OCI-LY7 (cell line): Measurements from ENCODE around the gene ZIC4. TPM values are rescaled to one million over a fixed set of nuclear protein-coding genes. Genes with fewer than 3 reads are reported as not detected.

ENCODE experiments used
- BruUV-seq: library from RNA; stranded (reverse); fragments of 400-500 nt; replicated peaks from 2 replicates; lab custom pipeline; 2021; lab: Mats Ljungman, UMichigan
- CTCF ChIA-PET: fragments of 300-600 bp; sonication (Branson Sonifier 250); formaldehyde crosslinking; loops from one replicate; lab custom pipeline; 2022; ENCODE audit warnings: antibody characterized with exemption; ENCODE audit not compliant: unreplicated experiment; lab: Charles Lee
- POLR2A ChIA-PET: fragments of 300-600 bp; sonication (Branson Sonifier 250); formaldehyde crosslinking; loops from one replicate; lab custom pipeline; 2022; ENCODE audit warnings: antibody characterized with exemption; lab: Charles Lee
- DNase-seq: peaks from one replicate; pipeline ENCODE4 v3.0.0-alpha.2; 2015; ENCODE audit warnings: low spot score
- H2AFZ ChIP-seq: fragments of 200-600 bp; sonication (generic), shearing (Covaris generic); 2 replicates; pipeline ENCODE4 v1.6.1; 2014; ENCODE audit warnings: mild to moderate bottlenecking, antibody characterized with exemption, low read length, moderate library complexity
- H3K27ac ChIP-seq: fragments of 200-600 bp; sonication (generic); 2 replicates; pipeline ENCODE4 v1.5.1; 2014; ENCODE audit warnings: mixed run types, low read depth, mild to moderate bottlenecking, moderate library complexity, low read length, inconsistent platforms; ENCODE audit not compliant: poor library complexity, severe bottlenecking
- H3K36me3 ChIP-seq: fragments of 200-600 bp; sonication (generic); 2 replicates; pipeline ENCODE4 v1.6.1; 2014; ENCODE audit warnings: mild to moderate bottlenecking, antibody characterized with exemption, low read length, moderate library complexity, mixed read lengths; ENCODE audit not compliant: insufficient read depth
- H3K4me1 ChIP-seq: fragments of 200-600 bp; sonication (generic); 2 replicates; pipeline ENCODE4 v1.5.1; 2014; ENCODE audit warnings: mild to moderate bottlenecking, low read length; ENCODE audit not compliant: insufficient read depth, poor library complexity, severe bottlenecking
- H3K4me2 ChIP-seq: fragments of 200-600 bp; sonication (generic); 2 replicates; pipeline ENCODE4 v1.6.1; 2014; ENCODE audit warnings: mild to moderate bottlenecking, low read length
- H3K4me3 ChIP-seq: fragments of 200-600 bp; sonication (generic); 2 replicates; pipeline ENCODE4 v1.5.1; 2014; ENCODE audit warnings: mild to moderate bottlenecking, low read depth, low read length; ENCODE audit not compliant: poor library complexity, severe bottlenecking
- H3K79me2 ChIP-seq: fragments of 200-600 bp; sonication (generic); 2 replicates; pipeline ENCODE4 v1.6.1; 2016; ENCODE audit warnings: low read depth, mild to moderate bottlenecking, low read length, moderate library complexity, mixed read lengths; ENCODE audit not compliant: insufficient read depth
- H3K9me2 ChIP-seq: fragments of 200-600 bp; sonication (generic); 2 replicates; pipeline ENCODE4 v1.6.1; 2016; ENCODE audit warnings: mild to moderate bottlenecking, low read length, mixed read lengths; ENCODE audit not compliant: insufficient read depth
- H3K9me3 ChIP-seq: fragments of 200-600 bp; sonication (generic); 2 replicates; pipeline ENCODE4 v1.6.1; 2014; ENCODE audit warnings: mild to moderate bottlenecking, mixed run types, low read length, mixed read lengths
- H4K20me1 ChIP-seq: fragments of 200-600 bp; sonication (generic); 2 replicates; pipeline ENCODE4 v1.6.1; 2014; ENCODE audit warnings: mild to moderate bottlenecking, antibody characterized with exemption, low read length, moderate library complexity, mixed read lengths; ENCODE audit not compliant: insufficient read depth
- EZH2phosphoT487 ChIP-seq: fragments of 200-600 bp; sonication (generic); IDR thresholded peaks from 2 replicates; pipeline ENCODE4 v1.6.1; 2018; ENCODE audit warnings: low read depth, borderline replicate concordance, mild to moderate bottlenecking, mixed run types, antibody characterized with exemption, low read length, moderate library complexity, mixed read lengths
- intact Hi-C: fragments of 100-400 bp; cut with micrococcal nuclease; formaldehyde crosslinking; loops from one replicate; pipeline ENCODE4 v1.10.0; 2022; ENCODE audit not compliant: unreplicated experiment
- total RNA-seq, 2 experiments: library from RNA; depleted of rRNA in 1 of 2; stranded (reverse); fragments of >200 nt in 1 of 2; shearing (Covaris generic) in 1 of 2; gene quantifications; 2 replicates each; pipeline ENCODE4 v1.2.3, GENCODE V29; 2014 to 2022
- TF ChIP-seq, protein P1 (sequence below): fragments of 200-600 bp; sonication (generic); conservative IDR thresholded peaks from 2 replicates; pipeline ENCODE4 v1.5.1; 2014; ENCODE audit warnings: mild to moderate bottlenecking, antibody characterized with exemption, low read length, moderate library complexity, mixed read lengths

The ZIC4 gene
- total RNA-seq, 2 experiments from 2014 or later: not detected

DNA sequence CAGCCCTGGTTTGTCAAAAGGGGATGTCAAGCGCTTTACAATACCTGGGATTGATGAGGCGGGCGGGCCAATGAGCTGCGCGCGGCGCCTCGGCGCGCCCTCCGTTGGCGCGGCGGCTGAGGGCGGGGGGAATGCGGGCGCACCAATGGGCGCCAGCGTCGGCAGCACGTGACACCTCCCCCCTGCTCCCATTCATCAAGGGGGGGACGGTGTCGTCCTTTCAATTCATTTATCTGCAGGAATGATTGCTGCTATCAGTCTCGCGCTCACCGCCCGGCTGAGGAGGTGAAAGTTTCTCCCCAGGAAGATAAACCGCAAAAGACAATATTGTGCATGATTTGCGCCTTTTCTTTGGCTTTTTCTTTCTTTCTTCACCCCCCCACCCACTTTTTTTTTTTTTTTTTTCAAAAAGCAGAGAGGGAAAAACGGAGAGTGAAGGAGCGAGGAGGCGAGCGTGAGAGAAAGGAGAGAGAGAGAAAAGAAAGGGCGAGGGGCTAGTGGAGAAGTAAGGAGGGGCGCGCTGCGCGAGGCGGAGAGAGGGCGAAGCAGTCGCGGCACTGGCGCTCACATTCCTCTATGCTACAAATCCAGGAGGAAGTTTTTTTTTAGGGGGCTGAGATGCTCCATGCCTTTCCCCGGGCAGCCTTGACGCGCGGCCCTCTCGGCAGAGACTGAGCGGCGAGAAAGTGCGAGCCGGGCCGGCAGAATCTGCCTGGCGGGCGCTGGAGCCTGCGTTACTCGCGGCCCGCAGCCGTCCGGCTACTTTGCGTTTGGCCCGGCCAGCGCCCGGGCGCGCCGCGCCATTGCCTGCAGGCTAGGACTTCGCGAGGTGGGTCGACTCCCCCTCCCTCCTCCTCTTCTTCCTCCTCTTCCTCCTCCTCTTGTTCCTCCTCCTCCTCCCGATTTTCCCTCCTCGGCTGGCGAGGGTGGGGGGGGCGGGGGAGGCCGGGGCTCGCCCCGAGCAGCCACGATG, 3.1 kb upstream of the ZIC4 start, which contains the start of gene ZIC1:
ZIC1 (plus strand) TSS at position 223 of the 973 bp plus-strand sequence; CDS start at position 971, 748 bp downstream.
- Histone ChIP-seq H3K4me3 (no peak within 1 kb of the TSS), H3K9me2 (no peaks in the 10 kb centered on the region), H3K79me2 (no peaks in the 10 kb centered on the region), H3K36me3 (no peaks in the 10 kb centered on the region), H3K9me3 (no peaks in the 10 kb centered on the region), H3K27ac (no peak within 1 kb of the TSS), H4K20me1 (no peaks in the 10 kb centered on the region), H2AFZ (no peak within 1 kb of the TSS), H3K4me1 (no peaks in the 10 kb centered on the region), H3K4me2 (no peak within 1 kb of the TSS)
- TF ChIP-seq EZH2phosphoT487: no peak
- TF ChIP-seq, protein P1, sequence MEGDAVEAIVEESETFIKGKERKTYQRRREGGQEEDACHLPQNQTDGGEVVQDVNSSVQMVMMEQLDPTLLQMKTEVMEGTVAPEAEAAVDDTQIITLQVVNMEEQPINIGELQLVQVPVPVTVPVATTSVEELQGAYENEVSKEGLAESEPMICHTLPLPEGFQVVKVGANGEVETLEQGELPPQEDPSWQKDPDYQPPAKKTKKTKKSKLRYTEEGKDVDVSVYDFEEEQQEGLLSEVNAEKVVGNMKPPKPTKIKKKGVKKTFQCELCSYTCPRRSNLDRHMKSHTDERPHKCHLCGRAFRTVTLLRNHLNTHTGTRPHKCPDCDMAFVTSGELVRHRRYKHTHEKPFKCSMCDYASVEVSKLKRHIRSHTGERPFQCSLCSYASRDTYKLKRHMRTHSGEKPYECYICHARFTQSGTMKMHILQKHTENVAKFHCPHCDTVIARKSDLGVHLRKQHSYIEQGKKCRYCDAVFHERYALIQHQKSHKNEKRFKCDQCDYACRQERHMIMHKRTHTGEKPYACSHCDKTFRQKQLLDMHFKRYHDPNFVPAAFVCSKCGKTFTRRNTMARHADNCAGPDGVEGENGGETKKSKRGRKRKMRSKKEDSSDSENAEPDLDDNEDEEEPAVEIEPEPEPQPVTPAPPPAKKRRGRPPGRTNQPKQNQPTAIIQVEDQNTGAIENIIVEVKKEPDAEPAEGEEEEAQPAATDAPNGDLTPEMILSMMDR: no peak
- intact Hi-C loops: no loop called here
- CTCF ChIA-PET: no interaction called here
- DNase-seq: no peak
- BruUV-seq: no TSS peak
- POLR2A ChIA-PET: no interaction called here

DNA sequence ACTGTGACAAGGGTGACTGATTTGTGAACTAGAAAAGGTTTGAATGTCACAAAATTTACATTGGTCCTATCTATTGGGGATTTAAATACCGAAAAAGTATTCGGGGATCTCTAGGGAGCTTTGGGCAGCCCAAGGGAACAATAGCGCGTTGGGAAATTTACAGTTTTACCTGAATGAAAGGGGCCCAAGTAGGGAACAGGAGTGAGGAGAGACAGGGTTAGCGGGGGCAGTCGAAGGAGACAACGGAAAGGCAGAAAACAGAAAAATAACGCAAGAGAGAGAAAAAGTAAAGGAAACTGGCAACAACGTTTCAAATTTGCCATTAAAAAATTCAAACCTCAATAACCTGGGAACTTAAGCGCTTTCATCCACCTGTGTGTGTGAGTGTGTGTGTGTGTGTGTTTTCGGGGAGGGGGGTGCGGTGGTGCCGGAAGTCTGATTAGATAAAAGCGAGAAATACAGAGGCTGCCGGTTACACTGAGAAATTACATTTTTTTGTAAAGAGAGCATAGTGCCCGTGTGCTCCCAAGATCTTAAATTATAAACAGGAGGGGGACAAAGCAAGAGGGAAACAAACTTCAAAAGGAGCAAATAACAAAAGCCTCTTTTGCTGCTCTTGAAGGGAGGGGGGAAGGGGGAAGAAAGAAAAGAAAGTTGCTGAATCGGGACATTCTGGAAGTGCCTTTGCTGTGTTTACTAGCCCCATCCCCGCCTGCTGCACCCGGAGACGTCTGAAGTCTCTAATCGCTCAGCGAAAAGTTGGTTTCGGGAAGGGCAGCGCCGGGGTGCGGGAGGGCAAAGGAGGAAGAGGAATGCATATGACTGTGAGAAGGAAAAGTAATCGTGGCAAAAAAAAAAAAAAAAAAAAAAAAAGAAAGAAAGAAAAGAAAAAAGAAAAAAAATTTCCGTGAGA, 2.1 kb upstream of the ZIC4 start:
- TF ChIP-seq, protein P1: no peak
- no peak for TF ChIP-seq EZH2phosphoT487
- BruUV-seq: no TSS peak
- Histone ChIP-seq H3K27ac (no peak overlapping the region), H3K4me3 (no peak overlapping the region), H3K4me1 (no peaks in the 10 kb centered on the region), H3K9me2 (no peaks in the 10 kb centered on the region), H3K9me3 (no peaks in the 10 kb centered on the region), H3K36me3 (no peaks in the 10 kb centered on the region), H3K4me2 (no peak overlapping the region), H3K79me2 (no peaks in the 10 kb centered on the region), H4K20me1 (no peaks in the 10 kb centered on the region), H2AFZ (no peak overlapping the region)
- intact Hi-C loops: no loop called here
- ChIA-PET POLR2A (no interaction called here), CTCF (no interaction called here)
- DNase-seq: no peak
